SK-N-SH (cell line): ENCODE data around the gene SPRED1.

Experiments
- CHD2 ChIP-seq: fragments of 150-350 bp; IDR thresholded peaks from 2 replicates; pipeline ENCODE4 v1.6.1; 2018; ENCODE audit warnings: low read length; ENCODE audit not compliant: partially characterized antibody
- EP300 ChIP-seq, 2 experiments: IDR thresholded peaks; 2 replicates each; pipeline versions ENCODE4 v1.4.0 to v1.6.1; 2012; ENCODE audit warnings: borderline replicate concordance in 1 of 2, low read depth in 1 of 2, low read length in 1 of 2
- EZH2phosphoT487 ChIP-seq: fragments of 200-600 bp; sonication (generic); IDR thresholded peaks from 2 replicates; pipeline ENCODE4 v1.6.1; 2017; ENCODE audit warnings: low read depth, mixed run types, mild to moderate bottlenecking, antibody characterized with exemption, moderate library complexity, borderline replicate concordance
- NFIC ChIP-seq: IDR thresholded peaks from 2 replicates; pipeline ENCODE4 v1.4.0; 2012; ENCODE audit warnings: borderline replicate concordance
- NRF1 ChIP-seq: IDR thresholded peaks from 2 replicates; pipeline ENCODE4 v1.6.1; 2012; ENCODE audit warnings: low read depth, mild to moderate bottlenecking, low read length
- POLR2AphosphoS5 ChIP-seq: IDR thresholded peaks from 2 replicates; pipeline ENCODE4 v1.6.1; 2012; ENCODE audit warnings: low read depth, low read length
- RAD21 ChIP-seq: IDR thresholded peaks from 2 replicates; pipeline ENCODE4 v1.6.1; 2012; ENCODE audit warnings: mild to moderate bottlenecking, low read length
- RCOR1 ChIP-seq: fragments of 150-350 bp; IDR thresholded peaks from 2 replicates; pipeline ENCODE4 v1.6.1; 2017; ENCODE audit warnings: antibody characterized with exemption, low read length
- REST ChIP-seq: IDR thresholded peaks from 2 replicates; pipeline ENCODE4 v1.6.1; 2012; ENCODE audit warnings: mild to moderate bottlenecking, low read depth, low read length, moderate library complexity
- RFX5 ChIP-seq: IDR thresholded peaks from 2 replicates; pipeline ENCODE4 v1.6.1; 2012; ENCODE audit warnings: mild to moderate bottlenecking, improper control_type of control experiment, low read length
- SIN3A ChIP-seq: IDR thresholded peaks from 2 replicates; pipeline ENCODE4 v1.6.1; 2012; ENCODE audit warnings: low read depth, mild to moderate bottlenecking, low read length, moderate library complexity, borderline replicate concordance
- SMC3 ChIP-seq: IDR thresholded peaks from 2 replicates; pipeline ENCODE4 v1.6.1; 2012; ENCODE audit warnings: low read depth, low read length, improper control_type of control experiment
- TAF1 ChIP-seq: IDR thresholded peaks from 2 replicates; pipeline ENCODE4 v1.6.1; 2012; ENCODE audit warnings: low read depth, mild to moderate bottlenecking, low read length, moderate library complexity, borderline replicate concordance
- TF ChIP-seq, protein P1 (sequence below): fragments of 200-600 bp; sonication (generic); IDR thresholded peaks from 2 replicates; pipeline ENCODE4 v1.6.1; 2017; ENCODE audit warnings: antibody characterized with exemption, mild to moderate bottlenecking, moderate library complexity

GRCh38 chr15:38401701-38402100 is 149.1 kb downstream of the SPRED1 start:
- TF ChIP-seq CHD2 = no peak
- no peak for TF ChIP-seq RFX5
- no peak for TF ChIP-seq SMC3
- TF ChIP-seq, protein P1, sequence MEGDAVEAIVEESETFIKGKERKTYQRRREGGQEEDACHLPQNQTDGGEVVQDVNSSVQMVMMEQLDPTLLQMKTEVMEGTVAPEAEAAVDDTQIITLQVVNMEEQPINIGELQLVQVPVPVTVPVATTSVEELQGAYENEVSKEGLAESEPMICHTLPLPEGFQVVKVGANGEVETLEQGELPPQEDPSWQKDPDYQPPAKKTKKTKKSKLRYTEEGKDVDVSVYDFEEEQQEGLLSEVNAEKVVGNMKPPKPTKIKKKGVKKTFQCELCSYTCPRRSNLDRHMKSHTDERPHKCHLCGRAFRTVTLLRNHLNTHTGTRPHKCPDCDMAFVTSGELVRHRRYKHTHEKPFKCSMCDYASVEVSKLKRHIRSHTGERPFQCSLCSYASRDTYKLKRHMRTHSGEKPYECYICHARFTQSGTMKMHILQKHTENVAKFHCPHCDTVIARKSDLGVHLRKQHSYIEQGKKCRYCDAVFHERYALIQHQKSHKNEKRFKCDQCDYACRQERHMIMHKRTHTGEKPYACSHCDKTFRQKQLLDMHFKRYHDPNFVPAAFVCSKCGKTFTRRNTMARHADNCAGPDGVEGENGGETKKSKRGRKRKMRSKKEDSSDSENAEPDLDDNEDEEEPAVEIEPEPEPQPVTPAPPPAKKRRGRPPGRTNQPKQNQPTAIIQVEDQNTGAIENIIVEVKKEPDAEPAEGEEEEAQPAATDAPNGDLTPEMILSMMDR = no peak
- no peak for TF ChIP-seq EZH2phosphoT487
- TF ChIP-seq SIN3A = no peak
- TF ChIP-seq POLR2AphosphoS5 = no peak
- no peak for TF ChIP-seq RAD21
- TF ChIP-seq EP300 (IDR thresholded peaks at IDR 0.05; ENCODE audit: borderline replicate concordance in 1 of 2, low read depth in 1 of 2, low read length in 1 of 2) = no peak
- no peak for TF ChIP-seq TAF1
- TF ChIP-seq NFIC = no peak
- TF ChIP-seq RCOR1 = no peak
- no peak for TF ChIP-seq REST
- TF ChIP-seq NRF1 = no peak
